Upper lobe of left lung (tissue), 4 donors: ENCODE measurements around the gene RNF222.
A peak's percentile ranks its signal among the peaks of the same experiment; 100 is the strongest.

Source experiments
- CTCF ChIP-seq, 6 experiments: fragments of 450-650 bp in 4 of 6; fragments of 200-600 bp in 2 of 6; sonication (generic) in 2 of 6; IDR thresholded peaks; one replicate each; pipeline ENCODE4 v1.5.1; 2016 to 2019; ENCODE audit warnings: antibody characterized with exemption in 6 of 6
- POLR2AphosphoS5 ChIP-seq, 2 donors: sonication (generic); formaldehyde crosslinking; IDR thresholded peaks; one replicate each; pipeline ENCODE4 v1.5.1; 2017; ENCODE audit warnings: antibody characterized with exemption in 2 of 2

- TF ChIP-seq CTCF (IDR thresholded peaks at IDR 0.05) = peak in 1 of 6 experiments; percentile 10
- no peak for TF ChIP-seq POLR2AphosphoS5 (IDR thresholded peaks at IDR 0.05)
Measured at GRCh38 chr17:8421571-8421970, 23.9 kb upstream of the RNF222 start.
